Trophoblast cell (in vitro differentiated cells and primary cell): ENCODE data around the gene ZNF577.

Source experiments
- DNase-seq, 2 donors: peaks; one replicate each; pipeline ENCODE4 v3.0.0-alpha.2; 2016
- H2AFZ ChIP-seq: 2 replicates; pipeline ENCODE4 v1.6.1; 2013; ENCODE audit warnings: low read length, moderate library complexity, mild to moderate bottlenecking; ENCODE audit not compliant: insufficient read depth, poor library complexity
- H2AK5ac ChIP-seq: 2 replicates; pipeline ENCODE4 v1.6.1; 2013; ENCODE audit warnings: mild to moderate bottlenecking, low read length
- H2BK120ac ChIP-seq: 2 replicates; pipeline ENCODE4 v1.6.1; 2013; ENCODE audit warnings: low read length, mild to moderate bottlenecking, moderate library complexity; ENCODE audit not compliant: insufficient read depth, poor library complexity
- H2BK12ac ChIP-seq: 2 replicates; pipeline ENCODE4 v1.6.1; 2013; ENCODE audit warnings: mild to moderate bottlenecking, low read length, moderate library complexity
- H2BK5ac ChIP-seq: 2 replicates; pipeline ENCODE4 v1.6.1; 2013; ENCODE audit warnings: low read length, low read depth, moderate library complexity, mild to moderate bottlenecking; ENCODE audit not compliant: poor library complexity
- H3K14ac ChIP-seq: 2 replicates; pipeline ENCODE4 v1.6.1; 2013; ENCODE audit warnings: mild to moderate bottlenecking, low read length
- H3K18ac ChIP-seq: 2 replicates; pipeline ENCODE4 v1.6.1; 2013; ENCODE audit warnings: mild to moderate bottlenecking, low read length
- H3K23ac ChIP-seq: 2 replicates; pipeline ENCODE4 v1.6.1; 2013; ENCODE audit warnings: low read length
- H3K27ac ChIP-seq: 2 replicates; pipeline ENCODE4 v1.5.1; 2013; ENCODE audit warnings: low read depth, mild to moderate bottlenecking, inconsistent platforms, low read length, moderate library complexity
- H3K27me3 ChIP-seq: 2 replicates; pipeline ENCODE4 v1.6.1; 2013; ENCODE audit warnings: inconsistent platforms, mild to moderate bottlenecking, low read length, moderate library complexity; ENCODE audit not compliant: insufficient read depth
- H3K36me3 ChIP-seq, 2 experiments: 1 replicate in 1 of 2; 2 replicates in 1 of 2; pipeline ENCODE4 v1.6.1; 2013; ENCODE audit warnings: low read length in 2 of 2, mild to moderate bottlenecking in 2 of 2, moderate library complexity in 1 of 2; ENCODE audit not compliant: insufficient read depth in 2 of 2, control insufficient read depth in 1 of 2
- H3K4ac ChIP-seq: 2 replicates; pipeline ENCODE4 v1.6.1; 2013; ENCODE audit warnings: low read depth, mild to moderate bottlenecking, low read length, moderate library complexity
- H3K4me1 ChIP-seq, 2 experiments: 1 replicate in 1 of 2; 2 replicates in 1 of 2; pipeline ENCODE4 v1.6.1; 2013; ENCODE audit warnings: low read length in 2 of 2, mild to moderate bottlenecking in 2 of 2, moderate library complexity in 1 of 2; ENCODE audit not compliant: insufficient read depth in 2 of 2, control insufficient read depth in 1 of 2
- H3K4me2 ChIP-seq: 2 replicates; pipeline ENCODE4 v1.6.1; 2013; ENCODE audit warnings: inconsistent platforms, mild to moderate bottlenecking, low read length, moderate library complexity
- H3K4me3 ChIP-seq: 2 replicates; pipeline ENCODE4 v1.5.1; 2013; ENCODE audit warnings: mild to moderate bottlenecking, low read depth, low read length, inconsistent platforms
- H3K79me1 ChIP-seq: one replicate; pipeline ENCODE4 v1.6.1; 2013; ENCODE audit warnings: low read length
- H3K79me2 ChIP-seq: 2 replicates; pipeline ENCODE4 v1.6.1; 2013; ENCODE audit warnings: low read length, mild to moderate bottlenecking; ENCODE audit not compliant: control insufficient read depth, insufficient read depth, poor library complexity
- H3K9ac ChIP-seq: 2 replicates; pipeline ENCODE4 v1.6.1; 2013; ENCODE audit warnings: mild to moderate bottlenecking, low read length
- H3K9me3 ChIP-seq: 2 replicates; pipeline ENCODE4 v1.6.1; 2013; ENCODE audit warnings: low read depth, mild to moderate bottlenecking, control low read depth, inconsistent platforms, low read length; ENCODE audit not compliant: insufficient read depth
- H4K12ac ChIP-seq: 2 replicates; pipeline ENCODE4 v1.6.1; 2013; ENCODE audit warnings: low read depth, mild to moderate bottlenecking, low read length, moderate library complexity
- H4K8ac ChIP-seq: 2 replicates; pipeline ENCODE4 v1.6.1; 2013; ENCODE audit warnings: low read depth, mild to moderate bottlenecking, low read length, moderate library complexity
- H4K91ac ChIP-seq: one replicate; pipeline ENCODE4 v1.6.1; 2013; ENCODE audit warnings: low read depth, mild to moderate bottlenecking, low read length, moderate library complexity
- WGBS: extraction: QIAGEN DNeasy Blood & Tissue Kit; methylation state at CpG from one replicate; pipeline ENCODE4 v1.1.7; 2013; ENCODE audit warnings: missing lambda C conversion rate; ENCODE audit not compliant: insufficient read length, insufficient coverage; ENCODE audit errors: extremely low coverage; 5-methylcytosine and 5-hydroxymethylcytosine counted together

Gene ZNF577

GRCh38 chr19:51905206-51905605 lies 17.5 kb upstream of the ZNF577 start:
- peak overlapping the region; percentile 89 for H3K4me2 ChIP-seq
- H3K79me1 ChIP-seq, result peaks cover 5% of the 10 kb centered on the region
- H2BK12ac ChIP-seq, result no peak overlapping the region
- no peaks in the 10 kb centered on the region for H3K4me1 ChIP-seq
- no peak for DNase-seq
- no peak overlapping the region for H2AFZ ChIP-seq
- no CpG with 5 or more reads among the region's 3 CpGs for WGBS
- H4K8ac ChIP-seq, result no peak overlapping the region
- no peak overlapping the region for H3K23ac ChIP-seq
- H4K91ac ChIP-seq, result no peak overlapping the region
- H4K12ac ChIP-seq, result no peak overlapping the region
- H3K36me3 ChIP-seq, result peaks cover 5 to 7% of the 10 kb centered on the region in 2 experiments
- no peak overlapping the region for H3K4ac ChIP-seq
- H3K18ac ChIP-seq, result no peak overlapping the region
- no peak overlapping the region for H3K27ac ChIP-seq
- peaks cover 14% of the 10 kb centered on the region for H3K9me3 ChIP-seq
- H3K79me2 ChIP-seq, result peaks cover 11% of the 10 kb centered on the region
- H3K9ac ChIP-seq, result no peak overlapping the region
- no peak overlapping the region for H2BK120ac ChIP-seq
- H3K4me3 ChIP-seq, result no peak overlapping the region
- no peaks in the 10 kb centered on the region for H3K27me3 ChIP-seq
- no peak overlapping the region for H2BK5ac ChIP-seq
- no peak overlapping the region for H2AK5ac ChIP-seq
- no peak overlapping the region for H3K14ac ChIP-seq

GRCh38 chr19:51904331-51905165 lies 16.8 kb upstream of the ZNF577 start, which contains the start of gene ZNF649:
TSS of gene ZNF649 (minus strand) at chr19:51905017. CDS start at chr19:51900107, 4,910 bp downstream.
- H4K12ac ChIP-seq, result peak within 1 kb of the TSS; percentile 88
- peak within 1 kb of the TSS; percentile 66 for H3K9ac ChIP-seq
- H3K18ac ChIP-seq, result peak within 1 kb of the TSS; percentile 73
- H3K9me3 ChIP-seq, result peaks cover 12% of the 10 kb centered on the region
- peak within 1 kb of the TSS; percentile 89 for H3K4me2 ChIP-seq
- peak within 1 kb of the TSS; percentile 57 for H2AFZ ChIP-seq
- no peaks in the 10 kb centered on the region for H3K4me1 ChIP-seq
- peak; percentile 88 to 95 for DNase-seq
- H3K23ac ChIP-seq, result no peak within 1 kb of the TSS
- peaks cover 5% of the 10 kb centered on the region for H3K79me1 ChIP-seq
- H3K79me2 ChIP-seq, result peaks cover 11% of the 10 kb centered on the region
- no CpG with 5 or more reads among the region's 43 CpGs for WGBS
- H3K36me3 ChIP-seq, result peaks cover 5 to 12% of the 10 kb centered on the region in 2 experiments
- no peak within 1 kb of the TSS for H2AK5ac ChIP-seq
- H3K27me3 ChIP-seq, result no peaks in the 10 kb centered on the region
- H2BK12ac ChIP-seq, result no peak within 1 kb of the TSS
- H2BK5ac ChIP-seq, result peak within 1 kb of the TSS; percentile 34
- H3K14ac ChIP-seq, result peak within 1 kb of the TSS; percentile 60
- peak within 1 kb of the TSS; percentile 86 for H3K4ac ChIP-seq
- peak within 1 kb of the TSS; percentile 26 for H2BK120ac ChIP-seq
- H4K91ac ChIP-seq, result peak within 1 kb of the TSS; percentile 71
- H3K4me3 ChIP-seq, result peak within 1 kb of the TSS; percentile 82
- peak within 1 kb of the TSS; percentile 73 for H4K8ac ChIP-seq
- peak within 1 kb of the TSS; percentile 35 for H3K27ac ChIP-seq

- Histone ChIP-seq H3K27me3 (no peaks in the 10 kb centered on the region), H2AFZ (no peak overlapping the region), H3K27ac (no peak overlapping the region), H3K4me3 (no peak overlapping the region), H3K4me2 (peak overlapping the region; percentile 41), H3K79me1 (peaks cover 5% of the 10 kb centered on the region), H3K9ac (no peak overlapping the region), H2AK5ac (no peak overlapping the region), H2BK120ac (no peak overlapping the region), H3K4ac (peak overlapping the region; percentile 95), H2BK5ac (no peak overlapping the region), H3K4me1 (no peaks in the 10 kb centered on the region), H4K12ac (no peak overlapping the region), H3K36me3 (peaks cover 12 to 18% of the 10 kb centered on the region in 2 experiments), H2BK12ac (no peak overlapping the region), H3K23ac (no peak overlapping the region), H3K9me3 (peaks cover 10% of the 10 kb centered on the region), H4K91ac (no peak overlapping the region), H3K14ac (no peak overlapping the region), H4K8ac (no peak overlapping the region), H3K18ac (no peak overlapping the region), H3K79me2 (peaks cover 11% of the 10 kb centered on the region)
- no CpG with 5 or more reads among the region's 8 CpGs for WGBS
- DNase-seq, result no peak
Measured at GRCh38 chr19:51903192-51903591, 15.4 kb upstream of the ZNF577 start.

GRCh38 chr19:51901860-51902259 lies 14.1 kb upstream of the ZNF577 start:
- Histone ChIP-seq H3K18ac (no peak overlapping the region), H3K79me1 (peaks cover 5% of the 10 kb centered on the region), H2BK12ac (no peak overlapping the region), H2BK120ac (no peak overlapping the region), H3K14ac (no peak overlapping the region), H3K4me3 (no peak overlapping the region), H3K4me2 (no peak overlapping the region), H2AK5ac (no peak overlapping the region), H3K4me1 (no peaks in the 10 kb centered on the region), H4K12ac (no peak overlapping the region), H3K9ac (no peak overlapping the region), H3K27ac (no peak overlapping the region), H3K36me3 (peaks cover 14 to 26% of the 10 kb centered on the region in 2 experiments), H3K27me3 (no peaks in the 10 kb centered on the region), H2AFZ (no peak overlapping the region), H3K9me3 (peaks cover 8% of the 10 kb centered on the region), H4K8ac (no peak overlapping the region), H3K23ac (no peak overlapping the region), H4K91ac (no peak overlapping the region), H3K4ac (peak overlapping the region; percentile 27), H3K79me2 (peaks cover 11% of the 10 kb centered on the region), H2BK5ac (no peak overlapping the region)
- no CpG with 5 or more reads among the region's 4 CpGs for WGBS
- DNase-seq, result no peak
